Measurements from ENCODE around the gene ZNF500.

DNA sequence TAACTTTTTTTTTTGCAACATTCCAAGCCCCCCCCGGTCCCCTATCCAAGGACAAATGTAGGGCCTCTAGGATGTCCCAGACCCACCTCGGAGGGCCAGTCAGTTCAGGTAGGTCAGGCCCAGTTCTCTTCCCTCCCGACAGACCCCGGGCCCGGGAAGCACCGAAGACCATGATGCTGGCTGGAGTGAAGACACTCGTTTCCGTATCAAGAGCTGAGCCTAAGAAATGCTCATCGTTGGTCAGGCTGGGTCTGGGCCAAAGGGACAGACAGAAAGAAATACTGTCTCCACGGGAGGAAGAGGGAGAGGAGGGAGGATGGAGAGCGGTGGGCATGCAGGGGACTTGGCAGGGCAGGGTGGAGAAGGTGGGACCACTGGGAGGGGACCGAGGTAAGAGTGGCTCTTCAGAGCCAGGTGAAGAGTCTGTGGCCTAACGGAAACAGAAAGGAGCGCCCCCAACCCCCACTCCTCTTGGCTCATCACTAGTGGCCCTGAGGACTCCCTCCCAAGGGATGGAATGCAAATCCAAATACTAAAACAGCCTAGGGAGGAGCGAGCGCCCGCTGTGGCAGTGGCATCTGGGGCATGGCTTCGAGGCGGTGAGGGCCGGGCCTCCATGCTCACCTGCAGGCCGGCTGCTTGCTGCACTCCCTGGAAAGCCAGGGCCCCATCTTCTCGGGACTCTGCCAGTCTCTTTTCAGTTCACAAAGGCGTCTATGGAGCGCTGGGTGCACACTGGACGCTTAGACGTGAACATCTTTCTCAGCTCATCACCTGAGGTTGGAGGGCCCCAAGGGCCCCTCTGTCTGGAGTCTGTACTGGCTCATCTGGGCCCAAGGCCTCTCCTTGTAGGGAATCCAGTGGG, 37.2 kb upstream of the ZNF500 start:
- TF ChIP-seq HDGF (IDR thresholded peaks at IDR 0.05; ENCODE audit: borderline replicate concordance): no peak
- TF ChIP-seq SUZ12 (IDR thresholded peaks at IDR 0.05): no peak
- TF ChIP-seq SP1 (IDR thresholded peaks at IDR 0.05): no peak
- no peak for TF ChIP-seq NFRKB (IDR thresholded peaks at IDR 0.05)
- TF ChIP-seq CTBP1 (IDR thresholded peaks at IDR 0.05; ENCODE audit: borderline replicate concordance): no peak
- no peak for TF ChIP-seq LEF1 (IDR thresholded peaks at IDR 0.05; ENCODE audit: borderline replicate concordance)
- no peak for TF ChIP-seq FOXA1 (IDR thresholded peaks at IDR 0.05)
- no peak for TF ChIP-seq BHLHE40 (IDR thresholded peaks at IDR 0.05; ENCODE audit: borderline replicate concordance)
- TF ChIP-seq ARNT (IDR thresholded peaks at IDR 0.05): no peak
- no peak for TF ChIP-seq L3MBTL2 (conservative IDR thresholded peaks at IDR 0.05)
